HCT116 (cell line): ENCODE data around the gene DENND6A. TPM values are rescaled to one million over a fixed set of nuclear protein-coding genes. Genes with fewer than 3 reads are reported as not detected.

Experiments used
- ATAC-seq: fragments of 200-7000 bp; cut with Tn5 transposase; 2 replicates; pipeline ENCODE4 v1.9.1; 2020; ENCODE audit warnings: mild to moderate bottlenecking, moderate library complexity
- BruUV-seq: library from RNA; stranded (reverse); fragments of 400-500 nt; replicated peaks from 2 replicates; lab custom pipeline; 2021; lab: Mats Ljungman, UMichigan
- CTCF ChIA-PET: fragments of 300-600 bp; sonication (Branson Sonifier 250); formaldehyde crosslinking; loops from one replicate; lab custom pipeline; 2021; ENCODE audit warnings: antibody characterized with exemption; lab: Charles Lee
- POLR2A ChIA-PET: fragments of 300-600, 350-600 bp; sonication (Branson Sonifier 250); formaldehyde crosslinking; loops from one replicate; lab custom pipeline; 2021; ENCODE audit warnings: antibody characterized with exemption; lab: Charles Lee
- RAD21 ChIA-PET, 2 experiments: fragments of 300-600 bp; sonication (Branson Sonifier 250); formaldehyde crosslinking; loops; one replicate each; lab custom pipeline; 2023; ENCODE audit warnings: low total read pairs in 2 of 2; ENCODE audit not compliant: uncharacterized antibody in 2 of 2, unreplicated experiment in 2 of 2, low non-redundant PET in 1 of 2; lab: Charles Lee
- DNase-seq: peaks from one replicate; pipeline ENCODE4 v3.0.0-alpha.2; 2010; ENCODE audit warnings: low read depth, low spot score
- H2AFZ ChIP-seq: fragments of 200-600 bp; shearing (Covaris generic), sonication (generic); 2 replicates; pipeline ENCODE4 v1.6.1; 2017; ENCODE audit warnings: low read depth, mixed run types, mixed read lengths, antibody characterized with exemption, low read length; ENCODE audit not compliant: poor library complexity, severe bottlenecking
- H3K27ac ChIP-seq: 2 replicates; pipeline ENCODE4 v1.5.1; 2012; ENCODE audit warnings: low read depth, low read length
- H3K27me3 ChIP-seq: fragments of 200-600 bp; sonication (generic); 2 replicates; pipeline ENCODE4 v1.6.1; 2016; ENCODE audit warnings: mixed run types, low read length, mixed read lengths; ENCODE audit not compliant: insufficient read depth
- H3K36me3 ChIP-seq, 2 experiments: fragments of 200-500 bp in 1 of 2; fragments of 200-600 bp in 1 of 2; sonication (Bioruptor generic) in 1 of 2; sonication (generic) in 1 of 2; 2 replicates each; pipeline versions ENCODE4 v1.5.1 to v1.6.1; 2014 to 2016; ENCODE audit warnings: low read length in 2 of 2, inconsistent platforms in 1 of 2, mixed read lengths in 1 of 2, mixed run types in 1 of 2; ENCODE audit not compliant: insufficient read depth in 2 of 2, control insufficient read depth in 1 of 2
- H3K4me1 ChIP-seq, 2 experiments: fragments of 200-600 bp in 1 of 2; sonication (generic) in 1 of 2; 2 replicates each; pipeline versions ENCODE4 v1.5.1 to v1.6.1; 2012 to 2017; ENCODE audit warnings: low read length in 2 of 2, inconsistent platforms in 1 of 2, mild to moderate bottlenecking in 1 of 2, mixed read lengths in 1 of 2, mixed run types in 1 of 2, moderate library complexity in 1 of 2; ENCODE audit not compliant: insufficient read depth in 2 of 2, control insufficient read depth in 1 of 2
- H3K4me2 ChIP-seq: fragments of 200-600 bp; sonication (generic); 2 replicates; pipeline ENCODE4 v1.6.1; 2017; ENCODE audit warnings: mixed run types, low read length, mixed read lengths
- H3K4me3 ChIP-seq, 2 experiments: fragments of 200-600 bp in 1 of 2; sonication (generic) in 1 of 2; replicated peaks in 1 of 2; 2 replicates each; pipeline ENCODE4 v1.5.1; 2011 to 2016; ENCODE audit warnings: low read length in 2 of 2, control low read depth in 1 of 2, low read depth in 1 of 2, mild to moderate bottlenecking in 1 of 2, mixed read lengths in 1 of 2, mixed run types in 1 of 2
- H3K79me2 ChIP-seq: fragments of 200-600 bp; sonication (generic); 2 replicates; pipeline ENCODE4 v1.6.1; 2017; ENCODE audit warnings: mild to moderate bottlenecking, mixed run types, low read length, moderate library complexity, mixed read lengths; ENCODE audit not compliant: insufficient read depth
- H3K9ac ChIP-seq: fragments of 200-600 bp; sonication (generic); 2 replicates; pipeline ENCODE4 v1.6.1; 2016; ENCODE audit warnings: low read length, mixed read lengths
- H3K9me2 ChIP-seq: fragments of 200-600 bp; sonication (generic), shearing (Covaris generic); 2 replicates; pipeline ENCODE4 v1.6.1; 2017; ENCODE audit warnings: mixed run types, mild to moderate bottlenecking, moderate library complexity; ENCODE audit not compliant: insufficient read depth
- H3K9me3 ChIP-seq, 2 experiments: fragments of 200-500 bp in 1 of 2; fragments of 200-600 bp in 1 of 2; sonication (Bioruptor generic) in 1 of 2; sonication (generic) in 1 of 2; 2 replicates each; pipeline ENCODE4 v1.6.1; 2014 to 2017; ENCODE audit warnings: low read length in 2 of 2, mixed read lengths in 2 of 2, inconsistent platforms in 1 of 2, low read depth in 1 of 2, mild to moderate bottlenecking in 1 of 2, mixed run types in 1 of 2, moderate library complexity in 1 of 2; ENCODE audit not compliant: control insufficient read depth in 1 of 2, insufficient read depth in 1 of 2
- H4K20me1 ChIP-seq: fragments of 200-600 bp; sonication (generic), shearing (Covaris generic); 2 replicates; pipeline ENCODE4 v1.6.1; 2017; ENCODE audit warnings: mixed run types, mild to moderate bottlenecking, moderate library complexity; ENCODE audit not compliant: insufficient read depth
- CBX3 ChIP-seq: IDR thresholded peaks from 2 replicates; pipeline ENCODE4 v1.6.1; 2012; ENCODE audit warnings: low read depth
- CEBPB ChIP-seq: IDR thresholded peaks from 2 replicates; pipeline ENCODE4 v1.6.1; 2012; ENCODE audit warnings: low read depth
- ELF1 ChIP-seq: IDR thresholded peaks from 2 replicates; pipeline ENCODE4 v1.6.1; 2012; ENCODE audit warnings: low read depth, borderline replicate concordance
- EZH2phosphoT487 ChIP-seq: fragments of 200-600 bp; IDR thresholded peaks from 2 replicates; pipeline ENCODE4 v1.6.1; 2018; ENCODE audit warnings: antibody characterized with exemption, borderline replicate concordance
- JUND ChIP-seq: IDR thresholded peaks from 2 replicates; pipeline ENCODE4 v1.6.1; 2012
- POLR2A ChIP-seq: IDR thresholded peaks from 2 replicates; pipeline ENCODE4 v1.7.0; 2011; ENCODE audit warnings: borderline replicate concordance; ENCODE audit not compliant: insufficient read depth, insufficient read length; ENCODE audit errors: extremely low read depth
- POLR2AphosphoS5 ChIP-seq: IDR thresholded peaks from 2 replicates; pipeline ENCODE4 v1.6.1; 2011; ENCODE audit warnings: mild to moderate bottlenecking, low read depth, low read length, moderate library complexity
- RAD21 ChIP-seq: IDR thresholded peaks from 2 replicates; pipeline ENCODE4 v1.6.1; 2012; ENCODE audit warnings: low read depth, mild to moderate bottlenecking
- REST ChIP-seq: IDR thresholded peaks from 2 replicates; pipeline ENCODE4 v1.6.1; 2012; ENCODE audit warnings: low read depth
- SIN3A ChIP-seq: IDR thresholded peaks from 2 replicates; pipeline ENCODE4 v1.6.1; 2012; ENCODE audit warnings: low read depth
- SP1 ChIP-seq: IDR thresholded peaks from 2 replicates; pipeline ENCODE4 v1.6.1; 2012; ENCODE audit warnings: low read depth
- SRF ChIP-seq: IDR thresholded peaks from 2 replicates; pipeline ENCODE4 v1.6.1; 2012; ENCODE audit warnings: low read depth
- TCF7L2 ChIP-seq: IDR thresholded peaks from 2 replicates; pipeline ENCODE4 v1.7.0; 2011; ENCODE audit warnings: borderline replicate concordance, inconsistent platforms; ENCODE audit not compliant: insufficient read depth, insufficient read length; ENCODE audit errors: extremely low read depth
- YY1 ChIP-seq: IDR thresholded peaks from 2 replicates; pipeline ENCODE4 v1.6.1; 2011; ENCODE audit warnings: low read length, low read depth, moderate library complexity, mild to moderate bottlenecking; ENCODE audit not compliant: insufficient replicate concordance; ENCODE audit errors: extremely low read depth
- ZFX ChIP-seq: fragments of 450-650 bp; IDR thresholded peaks from 2 replicates; pipeline ENCODE4 v1.6.1; 2017
- intact Hi-C: fragments of 100-400 bp; cut with micrococcal nuclease; formaldehyde crosslinking; loops from 2 replicates; pipeline ENCODE4 v1.10.0; 2022
- total RNA-seq: library from RNA; stranded (reverse); gene quantifications from one replicate; pipeline ENCODE4 v1.2.1, GENCODE V29; 2021; ENCODE audit not compliant: unreplicated experiment
- TF ChIP-seq, protein P1 (sequence below): IDR thresholded peaks from 2 replicates; pipeline ENCODE4 v1.6.1; 2012

DENND6A gene
- total RNA-seq, 1 experiment from 2014 or later = 22.3 TPM

DNA sequence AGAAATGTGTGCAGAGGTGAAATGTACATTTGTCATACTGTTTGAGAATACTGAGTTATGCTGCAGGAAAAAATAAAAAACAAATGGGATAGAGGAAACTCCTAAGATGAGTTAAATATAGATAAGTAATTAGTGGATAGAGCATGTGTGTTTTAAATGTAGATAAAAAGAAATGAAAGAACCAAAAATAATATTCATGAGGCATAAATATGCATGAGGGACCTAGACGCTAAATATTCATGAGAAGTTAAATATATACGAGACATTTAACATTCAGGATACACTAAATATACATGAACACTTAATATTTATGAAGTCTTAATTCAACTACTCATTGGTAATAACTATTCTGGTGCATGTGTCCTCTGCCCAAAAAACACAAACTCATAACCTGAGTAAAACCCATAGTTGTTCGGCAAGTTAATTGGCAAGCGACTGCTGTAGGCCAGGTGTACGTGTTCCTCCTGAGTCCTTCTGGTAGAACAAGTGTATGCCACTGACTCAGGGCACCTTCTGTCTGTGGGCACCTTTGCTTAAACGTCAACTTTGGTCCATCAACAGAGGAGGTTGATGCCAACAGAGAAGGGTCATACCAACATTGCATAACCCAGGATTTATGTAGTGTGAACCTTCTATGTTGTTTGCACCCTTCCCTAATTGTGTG is 24.5 kb upstream of the DENND6A start:
- H3K79me2 ChIP-seq = no peaks in the 10 kb centered on the region
- H4K20me1 ChIP-seq = no peaks in the 10 kb centered on the region
- DNase-seq (no peak), ATAC-seq (no peak)
- no peaks in the 10 kb centered on the region for H3K9me3 ChIP-seq
- H3K27me3 ChIP-seq = no peaks in the 10 kb centered on the region
- ChIA-PET CTCF (no interaction called here), POLR2A (no interaction called here), RAD21 (no interaction called here)
- TF ChIP-seq SP1 (no peak), POLR2AphosphoS5 (no peak), YY1 (no peak), ZFX (no peak), RAD21 (no peak), REST (no peak), CBX3 (no peak), JUND (no peak), ELF1 (no peak), POLR2A (no peak), TCF7L2 (no peak), SIN3A (no peak), CEBPB (no peak), EZH2phosphoT487 (no peak), SRF (no peak)
- TF ChIP-seq, protein P1, sequence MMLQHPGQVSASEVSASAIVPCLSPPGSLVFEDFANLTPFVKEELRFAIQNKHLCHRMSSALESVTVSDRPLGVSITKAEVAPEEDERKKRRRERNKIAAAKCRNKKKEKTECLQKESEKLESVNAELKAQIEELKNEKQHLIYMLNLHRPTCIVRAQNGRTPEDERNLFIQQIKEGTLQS = no peak
- no peak overlapping the region for H3K4me3 ChIP-seq
- H3K27ac ChIP-seq = no peak overlapping the region
- no TSS peak for BruUV-seq
- H3K4me1 ChIP-seq = no peaks in the 10 kb centered on the region
- intact Hi-C loops = no loop called here
- no peak overlapping the region for H3K9ac ChIP-seq
- H3K9me2 ChIP-seq = peaks cover 1% of the 10 kb centered on the region; the same call in 1 of the 2 replicates
- no peak overlapping the region for H3K4me2 ChIP-seq
- no peak overlapping the region for H2AFZ ChIP-seq
- no peaks in the 10 kb centered on the region for H3K36me3 ChIP-seq
